A172 (cell line): ENCODE measurements around the gene LSM7. TPM values are rescaled to one million over a fixed set of nuclear protein-coding genes. Genes with fewer than 3 reads are reported as not detected.
"Not testable (repeated sequence)": the region's sequence is repeated elsewhere in the genome, so short reads cannot be mapped to it uniquely, and the experiment has no call there.

Experiments used
- DNase-seq: peaks from one replicate; pipeline ENCODE4 v3.0.0-alpha.2; 2015; ENCODE audit warnings: low spot score
- total RNA-seq: library from RNA; depleted of rRNA; stranded (reverse); fragments of >200 nt; shearing (Covaris generic); gene quantifications from 2 replicates; pipeline ENCODE4 v1.2.3, GENCODE V29; 2014

LSM7 gene
- total RNA-seq, 1 experiment from 2014 or later, result 493 TPM

DNA sequence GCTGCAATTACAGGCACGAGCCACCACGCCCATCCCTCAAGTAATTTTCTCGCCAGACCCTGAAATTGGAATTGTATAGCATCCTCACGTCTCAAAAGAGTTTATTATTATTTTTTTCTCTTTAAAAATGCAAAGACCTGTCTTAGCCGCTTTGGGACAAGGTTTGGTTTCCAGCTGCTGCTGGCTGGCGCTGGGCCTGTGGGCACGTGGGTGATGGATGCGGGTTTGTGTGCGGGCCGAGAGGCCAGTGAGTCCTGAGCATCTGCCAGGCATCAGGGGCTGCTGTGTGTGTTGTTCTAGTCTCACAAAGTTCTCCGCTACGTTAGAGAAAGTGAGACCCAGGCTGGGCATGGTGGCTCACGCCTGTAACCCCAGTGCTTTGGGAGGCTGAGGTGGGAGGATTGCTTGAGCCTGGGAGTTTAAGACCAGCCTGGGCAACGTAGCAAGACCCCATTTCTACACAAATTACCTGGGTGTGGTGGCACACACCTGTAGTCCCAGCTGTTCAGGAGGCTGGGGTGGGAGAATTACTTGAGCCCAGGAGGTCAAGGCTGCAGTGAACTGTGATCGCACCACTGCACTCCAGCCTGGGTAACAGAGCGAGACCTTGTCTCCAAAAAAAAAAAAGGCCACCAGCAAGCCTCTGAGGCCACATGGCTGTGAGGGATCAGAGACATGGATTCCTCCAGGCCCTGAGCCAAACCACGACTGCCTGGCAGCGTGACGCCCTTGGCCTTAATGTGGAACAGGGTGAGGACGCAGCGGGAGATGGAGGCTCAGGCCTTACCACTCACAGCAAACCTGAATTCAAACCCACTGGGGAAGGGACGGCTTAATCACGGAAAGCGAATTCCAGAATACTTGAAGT is 27.0 kb upstream of the LSM7 start:
- peak; percentile 32 for DNase-seq

DNA sequence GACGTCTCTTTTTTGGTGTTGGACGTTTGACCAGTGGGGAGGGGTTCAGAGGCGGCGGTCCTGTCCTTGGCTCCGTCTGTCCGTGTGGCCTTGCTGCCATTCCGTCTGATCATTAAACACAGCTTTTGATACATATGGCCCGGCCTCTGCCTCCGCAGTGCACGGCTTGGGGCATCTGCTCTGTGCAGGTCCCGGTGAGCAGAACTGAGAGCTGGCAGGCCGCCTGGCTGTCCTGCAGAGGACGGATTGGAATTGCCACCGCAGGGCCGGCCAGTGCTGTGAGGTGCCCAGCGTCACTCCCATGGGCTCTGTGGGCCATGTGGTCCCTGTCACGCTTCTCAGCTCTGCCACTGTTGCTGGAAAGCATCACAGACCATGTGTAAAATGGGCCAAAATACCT is 26.3 kb upstream of the LSM7 start:
- no peak for DNase-seq

DNA sequence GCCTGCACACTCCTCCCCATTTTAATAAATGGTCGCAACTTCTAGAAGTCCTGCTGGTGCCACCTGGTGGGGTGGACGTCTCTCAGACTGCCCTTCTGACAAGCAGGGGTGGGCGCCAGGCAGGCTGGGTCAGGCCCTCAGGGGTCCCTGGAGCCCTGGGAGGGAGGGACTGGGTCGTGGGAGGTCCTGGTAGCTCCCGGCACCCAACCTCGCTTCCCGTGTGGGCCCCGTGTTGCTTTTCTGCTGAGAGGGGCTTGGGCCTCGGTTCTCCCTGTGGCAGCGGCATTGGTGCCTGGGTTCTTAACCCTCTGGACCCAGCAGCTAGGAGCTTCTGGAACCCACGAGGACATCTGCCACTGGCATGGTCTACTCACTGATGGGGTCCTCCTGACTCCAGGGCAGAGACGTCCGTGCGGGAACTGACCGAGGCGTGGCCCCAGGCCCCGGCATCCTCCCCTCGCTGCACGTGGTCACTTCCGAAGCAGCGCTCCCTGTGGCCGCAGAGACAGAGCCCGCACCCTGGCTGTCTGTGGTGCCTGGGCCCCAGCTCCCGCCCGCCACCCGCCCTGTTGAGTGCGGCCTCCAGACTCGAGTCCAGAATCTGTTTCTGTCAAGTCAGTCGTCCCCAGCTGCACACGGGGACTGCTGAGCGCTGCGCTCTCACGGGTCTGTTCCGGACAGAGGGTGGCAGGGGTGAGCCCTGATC is 25.7 kb upstream of the LSM7 start:
- DNase-seq, result no peak

DNA sequence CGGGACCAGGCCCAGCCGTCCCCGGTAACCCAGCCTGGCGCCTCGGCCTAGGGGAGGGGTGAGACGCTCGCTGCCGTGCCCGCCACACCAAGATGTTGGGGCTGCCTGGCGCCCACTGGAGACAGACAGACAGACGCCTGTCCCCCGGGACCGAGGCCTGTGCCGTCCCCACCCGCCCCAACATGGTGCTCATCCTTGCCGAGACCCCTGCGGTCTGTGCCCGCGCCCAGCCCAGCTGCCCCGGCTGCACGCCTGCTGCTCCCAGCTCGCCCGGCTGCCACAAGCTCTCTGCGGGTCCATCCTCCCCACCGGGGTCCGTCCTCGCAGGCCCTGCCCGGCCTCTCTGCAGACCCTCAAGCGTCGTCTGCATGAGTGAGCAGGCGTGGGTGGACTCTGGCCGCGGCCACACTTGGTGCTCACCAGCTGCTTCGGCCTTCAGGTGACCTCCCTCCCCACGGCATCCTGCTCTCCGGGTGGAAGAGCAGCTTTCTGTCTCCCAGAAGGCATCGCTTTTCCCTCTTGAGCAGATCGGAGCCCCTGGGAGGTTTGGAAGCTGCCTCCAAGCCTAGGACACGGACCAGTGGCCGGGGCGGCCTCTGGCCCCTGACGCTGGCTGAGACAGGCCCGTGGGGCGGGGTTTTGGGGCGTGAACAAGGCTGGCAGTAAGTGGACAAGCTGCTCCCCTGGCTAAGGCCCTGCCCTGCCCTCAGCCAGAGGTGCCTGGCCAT is 24.9 kb upstream of the LSM7 start:
- DNase-seq, result no peak

DNA sequence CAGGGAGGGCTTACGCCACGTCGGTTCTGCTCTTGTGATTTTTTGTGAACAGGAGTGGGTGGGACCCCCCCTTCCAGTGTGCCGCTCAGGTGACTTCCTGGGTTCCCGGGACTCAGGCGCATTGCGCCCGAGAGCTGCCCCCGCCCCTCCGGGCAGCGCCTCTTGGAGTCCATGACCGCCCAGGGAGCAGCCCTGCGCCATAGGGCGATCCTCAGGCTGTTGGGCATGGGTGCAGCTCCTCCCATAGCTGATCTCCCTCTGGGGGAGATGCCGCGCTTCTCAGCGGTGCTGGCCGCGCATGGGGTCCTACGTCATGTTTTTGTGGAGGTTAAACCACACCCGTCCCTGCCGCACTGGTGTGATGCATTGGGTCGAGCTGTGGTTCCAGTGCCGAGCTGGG is 23.7 kb upstream of the LSM7 start:
- no peak for DNase-seq

DNA sequence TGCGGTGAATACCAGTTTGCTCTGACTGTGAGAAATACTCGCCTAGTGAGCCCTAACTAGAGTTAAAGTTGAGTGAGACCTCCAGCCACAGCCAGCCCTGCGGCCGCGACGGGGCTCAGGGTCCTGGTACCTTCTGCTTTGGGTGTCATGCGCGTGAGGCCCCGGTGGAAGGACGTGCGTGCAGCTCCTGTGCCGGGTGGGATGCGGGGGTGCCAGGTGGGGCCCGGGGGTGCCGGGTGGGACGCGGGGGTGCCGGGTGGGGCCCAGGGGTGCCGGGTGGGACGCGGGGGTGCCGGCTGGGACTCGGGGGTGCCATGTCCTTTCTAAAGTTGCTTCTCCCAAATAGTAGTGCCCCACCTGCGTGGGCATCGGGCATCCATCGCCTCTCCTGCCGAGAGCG is 23.2 kb upstream of the LSM7 start:
- DNase-seq, result no peak

DNA sequence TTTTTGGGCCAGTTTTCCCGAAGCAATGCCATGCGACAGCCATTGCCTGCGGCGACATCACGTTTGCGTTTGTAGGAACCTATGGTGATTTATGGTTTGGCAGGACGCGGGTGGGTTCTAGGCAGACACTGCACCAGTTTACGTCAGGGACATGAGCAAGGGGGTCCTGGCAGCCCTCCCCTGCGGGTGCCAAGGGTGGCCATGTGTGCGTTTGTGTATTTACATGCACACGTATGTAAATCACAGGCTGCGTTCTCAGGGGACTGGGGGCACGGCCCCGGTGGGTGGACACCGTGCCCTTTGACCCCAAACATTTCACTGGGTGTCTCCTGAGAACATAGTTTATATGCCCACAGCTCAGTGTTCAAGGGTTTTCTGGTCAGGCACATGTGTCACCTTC is 22.3 kb upstream of the LSM7 start:
- DNase-seq, result no peak

DNA sequence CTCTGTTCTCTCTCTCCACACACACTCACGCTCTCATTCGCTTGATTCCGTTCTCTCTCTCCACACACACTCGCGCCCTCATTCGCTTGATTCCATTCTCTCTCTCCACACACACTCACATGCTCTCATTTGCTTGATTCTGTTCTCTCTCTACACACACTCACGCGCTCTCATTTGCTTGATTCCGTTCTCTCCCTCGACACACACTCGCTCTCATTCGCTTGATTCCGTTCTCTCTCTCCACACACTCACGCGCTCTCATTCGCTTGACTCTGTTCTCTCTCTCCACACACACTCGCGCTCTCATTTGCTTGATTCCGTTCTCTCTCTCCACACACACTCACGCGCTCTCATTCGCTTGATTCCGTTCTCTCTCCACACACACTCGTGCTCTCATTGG is 21.4 kb upstream of the LSM7 start:
- DNase-seq, result not testable (repeated sequence)

DNA sequence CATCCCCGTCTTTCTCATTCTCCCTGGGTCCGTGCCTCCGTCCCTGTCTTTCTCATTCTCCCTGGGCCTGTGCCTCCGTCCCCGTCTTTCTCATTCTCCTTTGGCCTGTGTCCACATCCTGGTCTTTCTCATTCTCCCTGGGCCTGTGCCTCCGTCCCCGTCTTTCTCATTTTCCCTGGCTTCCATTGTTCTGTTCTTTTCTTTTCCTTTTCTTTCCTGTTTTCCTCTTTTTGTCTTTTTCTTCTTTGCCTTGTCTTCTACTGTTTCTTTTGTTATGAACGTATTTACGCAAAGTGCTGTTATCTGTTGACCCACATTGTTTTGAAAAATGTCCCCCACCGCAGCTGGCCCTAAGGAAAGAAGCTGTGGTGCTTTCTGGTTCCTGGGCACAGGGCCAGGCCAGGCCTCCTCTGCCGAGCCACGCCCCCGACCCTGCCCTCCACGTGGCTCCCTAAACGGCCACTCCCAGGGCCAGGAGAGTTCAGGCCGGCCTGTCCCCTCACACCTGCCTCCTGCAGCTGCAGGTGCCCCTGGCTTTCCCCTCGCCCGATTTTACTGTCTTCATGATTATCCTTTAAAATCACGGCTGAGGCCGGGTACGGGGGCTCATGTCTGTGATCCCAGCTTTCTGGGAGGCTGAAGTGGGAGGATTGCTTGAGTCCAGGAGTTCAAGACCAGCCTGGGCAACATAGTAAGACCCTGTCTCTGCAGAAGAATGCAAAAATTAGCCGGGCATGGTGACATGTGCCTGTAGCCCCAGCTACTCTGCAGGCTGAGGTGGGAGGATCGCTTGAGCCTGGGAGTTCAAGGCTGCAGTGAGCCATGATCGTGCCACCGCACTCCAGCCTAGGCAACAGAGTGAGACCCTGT is 17.6 kb upstream of the LSM7 start:
- no peak for DNase-seq

DNA sequence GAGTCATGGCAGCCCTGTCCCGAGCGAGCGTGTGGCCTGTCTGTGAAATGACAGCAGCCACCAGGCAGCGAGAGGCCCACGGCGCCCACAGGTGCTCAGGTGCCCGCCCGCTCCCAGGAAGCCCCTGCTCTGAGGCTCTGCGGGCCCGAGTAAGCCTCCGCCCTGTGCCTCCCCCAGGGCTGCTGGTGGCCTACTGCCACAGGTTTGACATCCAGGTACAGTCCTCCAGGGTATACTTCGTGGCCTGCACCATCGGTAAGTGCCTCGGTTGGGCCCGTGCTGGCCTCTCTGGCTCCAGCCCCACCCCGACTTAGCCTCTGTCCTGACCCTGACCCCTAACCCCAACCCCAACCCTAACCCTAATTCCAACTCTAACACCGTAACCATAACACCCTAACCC is 16.7 kb upstream of the LSM7 start:
- no peak for DNase-seq

DNA sequence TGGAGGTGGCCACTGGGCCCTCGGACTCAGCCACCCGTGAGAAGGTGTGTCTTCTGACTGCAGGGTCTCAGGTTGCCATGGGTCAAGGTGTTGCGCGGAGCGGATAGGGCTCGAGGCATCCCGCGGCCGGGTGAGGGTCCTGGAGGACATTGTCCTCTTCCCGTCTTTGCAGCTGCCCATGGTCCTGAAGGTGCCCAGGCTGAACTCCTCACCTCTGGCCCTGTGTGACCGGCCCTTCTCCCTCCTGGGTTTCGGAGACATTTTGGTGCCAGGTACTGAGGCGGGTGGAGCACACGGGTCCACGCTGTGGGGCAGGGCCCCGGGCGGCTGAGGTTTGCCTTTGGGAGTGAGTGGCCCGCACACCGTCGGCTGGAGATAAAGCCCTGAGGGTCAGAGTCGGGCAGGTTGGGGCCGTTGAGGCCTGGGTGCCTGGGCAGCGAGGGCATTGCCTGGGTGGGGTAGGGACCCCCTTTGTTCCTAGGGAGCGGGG is 16.0 kb upstream of the LSM7 start:
- DNase-seq, result no peak

DNA sequence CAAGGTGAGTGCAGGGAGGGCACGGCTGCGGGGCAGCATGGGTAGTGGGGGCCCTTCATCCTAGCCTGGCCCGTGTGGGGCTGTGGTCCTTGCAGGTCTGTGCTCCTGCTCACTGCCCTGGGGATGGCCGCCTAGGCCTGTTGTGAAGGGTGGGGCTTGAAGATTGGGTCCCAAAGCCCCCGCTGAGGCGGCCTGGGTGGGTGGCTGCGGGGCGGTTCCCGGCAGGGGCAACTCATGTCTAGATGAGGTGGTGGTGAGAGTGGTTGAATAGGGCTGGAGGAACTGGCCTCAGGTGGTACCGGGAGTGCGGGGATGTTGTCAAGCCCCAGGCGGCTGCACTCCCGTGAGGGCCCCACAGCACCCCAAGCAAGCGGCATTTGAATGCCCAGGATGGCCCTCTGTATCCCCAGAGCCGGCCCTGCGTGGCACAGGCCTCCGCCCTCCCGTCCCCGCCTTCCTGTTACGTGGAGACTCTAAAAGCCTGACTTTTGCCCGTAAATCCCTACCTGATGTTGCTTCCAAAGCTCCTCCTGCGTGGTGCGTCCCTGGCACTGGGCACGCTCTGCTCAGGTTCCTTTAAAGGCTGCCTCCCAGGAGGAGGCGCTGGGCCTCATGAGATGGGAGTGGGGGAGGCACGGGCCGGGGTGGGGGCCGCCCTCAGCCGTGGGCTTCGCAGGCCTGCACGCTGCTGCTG is 15.1 kb upstream of the LSM7 start:
- no peak for DNase-seq

DNA sequence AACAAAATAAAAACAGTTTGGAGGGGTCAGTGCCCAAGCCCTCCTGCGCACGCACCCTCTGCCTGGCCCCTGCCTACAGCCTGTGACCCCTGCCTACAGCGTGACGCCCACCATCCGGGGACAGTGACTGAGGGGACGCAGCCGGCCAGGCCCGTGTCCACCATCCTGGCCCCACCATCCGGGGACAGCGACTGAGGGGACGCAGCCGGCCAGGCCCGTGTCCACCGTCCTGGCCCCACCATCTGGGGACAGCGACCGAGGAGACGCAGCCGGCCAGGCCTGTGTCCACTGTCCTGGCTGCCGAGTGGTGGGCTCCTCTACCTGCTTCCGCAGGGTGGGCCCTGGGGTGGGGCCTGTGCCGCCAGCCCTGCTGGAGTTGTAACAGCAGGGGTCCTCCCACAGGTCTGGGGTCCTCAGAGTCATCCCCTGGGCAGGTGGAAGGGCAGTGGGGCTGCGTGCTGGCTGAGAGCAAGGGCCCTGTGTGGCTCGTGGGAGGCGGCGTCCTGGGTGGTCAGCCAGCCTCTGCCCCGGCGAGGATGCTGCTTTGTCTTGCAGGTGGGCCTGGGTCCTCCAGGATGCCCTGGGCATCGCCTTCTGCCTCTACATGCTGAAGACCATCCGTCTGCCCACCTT is 14.4 kb upstream of the LSM7 start:
- no peak for DNase-seq

DNA sequence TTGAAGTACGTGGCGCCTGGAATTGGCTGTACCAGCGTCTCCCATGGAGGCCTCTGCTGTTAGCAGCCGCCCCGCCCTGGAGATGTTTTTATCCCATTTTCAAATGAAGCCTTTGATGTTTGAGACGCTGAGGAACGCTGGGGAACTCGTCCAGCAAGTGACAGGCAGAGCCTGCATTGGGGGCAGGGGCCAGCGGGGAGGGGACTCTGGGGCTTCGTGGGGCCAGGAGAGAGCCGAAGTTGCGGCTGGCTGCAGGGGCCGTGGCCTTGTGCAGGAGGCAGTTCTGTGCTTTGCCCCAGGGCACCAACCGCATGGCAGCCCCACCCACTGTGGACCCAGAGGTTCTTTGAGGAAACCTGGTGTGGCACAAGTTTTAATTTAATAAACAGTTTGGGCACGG is 13.6 kb upstream of the LSM7 start:
- DNase-seq, result no peak

DNA sequence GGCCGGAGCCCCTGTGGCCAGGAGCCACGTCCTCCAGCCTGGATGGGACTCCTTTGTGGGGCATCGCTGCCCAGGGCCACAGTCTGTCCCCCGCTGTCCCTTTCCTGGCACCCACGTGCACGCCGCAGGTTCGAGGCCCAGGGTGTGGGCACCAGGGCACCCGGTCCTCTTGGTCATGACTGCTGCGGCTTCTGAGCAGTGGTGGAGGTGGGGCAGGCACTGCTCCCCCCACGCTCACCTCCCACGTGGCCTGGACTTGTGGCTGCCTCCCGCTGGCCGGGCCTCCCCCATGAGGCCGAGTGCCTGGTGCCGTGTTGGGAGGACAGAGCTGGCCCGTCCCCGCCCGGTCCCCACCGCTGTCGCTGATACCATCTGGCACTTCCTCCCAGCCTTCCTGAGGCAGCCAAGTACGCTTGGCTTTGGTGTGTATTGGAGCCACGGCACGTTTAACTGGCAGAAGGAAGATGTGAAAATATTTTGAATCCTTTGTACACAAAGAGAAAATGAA is 12.9 kb upstream of the LSM7 start:
- no peak for DNase-seq

DNA sequence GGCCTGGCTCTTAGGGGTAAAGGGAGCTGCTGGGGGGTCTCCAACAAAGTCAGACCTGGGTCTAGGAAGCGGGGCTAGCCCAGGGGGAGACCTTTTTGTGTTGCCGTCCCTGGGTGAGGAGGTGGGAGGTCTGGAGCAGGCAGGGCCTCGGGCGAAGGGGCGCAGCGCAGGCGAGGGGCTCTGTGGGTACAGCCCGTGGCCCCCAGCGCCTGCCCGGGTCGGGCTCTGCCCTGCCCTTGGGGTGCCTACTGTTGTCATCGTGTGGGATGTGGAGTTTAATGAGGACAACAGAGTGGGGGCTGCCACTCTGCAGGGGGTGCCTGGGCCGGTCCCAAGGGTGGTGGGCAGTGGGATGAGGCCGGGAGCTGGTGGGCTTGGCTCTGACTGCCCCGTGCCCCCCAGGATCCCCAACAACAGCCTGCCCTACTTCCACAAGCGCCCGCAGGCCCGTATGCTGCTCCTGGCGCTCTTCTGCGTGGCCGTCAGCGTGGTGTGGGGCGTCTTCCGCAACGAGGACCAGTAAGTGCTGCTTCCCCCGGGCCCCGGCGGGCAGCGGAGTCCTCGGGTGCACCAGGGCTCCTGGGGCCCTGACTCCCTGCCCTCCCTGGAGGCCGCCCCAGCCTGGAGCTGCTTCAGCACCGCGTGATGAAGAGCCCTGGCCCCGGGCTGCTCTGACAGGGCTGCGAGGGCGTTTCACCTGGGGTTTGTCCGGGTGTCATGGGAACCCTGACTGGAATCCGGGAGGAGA is 12.3 kb upstream of the LSM7 start:
- DNase-seq, result no peak

DNA sequence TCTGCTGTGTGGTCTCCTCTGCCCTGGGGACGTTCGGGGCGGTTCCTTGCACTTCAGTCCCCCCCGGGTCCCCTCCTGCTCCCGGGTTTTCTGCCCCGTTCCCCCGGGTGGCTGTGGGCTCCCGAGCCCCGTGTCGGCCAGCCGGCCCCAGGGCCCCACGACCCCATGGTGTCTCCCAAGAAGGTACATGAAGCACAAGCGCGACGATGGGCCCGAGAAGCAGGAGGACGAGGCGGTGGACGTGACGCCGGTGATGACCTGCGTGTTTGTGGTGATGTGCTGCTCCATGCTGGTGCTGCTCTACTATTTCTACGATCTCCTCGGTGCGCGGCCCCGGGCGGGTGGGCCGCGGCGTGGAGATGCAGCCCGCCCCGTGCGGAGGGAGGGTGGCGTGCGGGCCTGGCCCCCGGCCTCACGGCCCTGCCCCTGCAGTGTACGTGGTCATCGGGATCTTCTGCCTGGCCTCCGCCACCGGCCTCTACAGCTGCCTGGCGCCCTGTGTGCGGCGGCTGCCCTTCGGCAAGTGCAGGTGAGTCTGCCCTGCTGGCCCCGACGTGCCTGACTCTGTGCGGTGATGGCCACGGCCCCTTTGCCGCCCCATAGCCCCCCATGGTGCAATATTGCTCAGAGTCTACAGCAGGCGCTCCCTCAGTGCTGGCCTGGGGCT is 11.4 kb upstream of the LSM7 start:
- DNase-seq, result no peak

DNA sequence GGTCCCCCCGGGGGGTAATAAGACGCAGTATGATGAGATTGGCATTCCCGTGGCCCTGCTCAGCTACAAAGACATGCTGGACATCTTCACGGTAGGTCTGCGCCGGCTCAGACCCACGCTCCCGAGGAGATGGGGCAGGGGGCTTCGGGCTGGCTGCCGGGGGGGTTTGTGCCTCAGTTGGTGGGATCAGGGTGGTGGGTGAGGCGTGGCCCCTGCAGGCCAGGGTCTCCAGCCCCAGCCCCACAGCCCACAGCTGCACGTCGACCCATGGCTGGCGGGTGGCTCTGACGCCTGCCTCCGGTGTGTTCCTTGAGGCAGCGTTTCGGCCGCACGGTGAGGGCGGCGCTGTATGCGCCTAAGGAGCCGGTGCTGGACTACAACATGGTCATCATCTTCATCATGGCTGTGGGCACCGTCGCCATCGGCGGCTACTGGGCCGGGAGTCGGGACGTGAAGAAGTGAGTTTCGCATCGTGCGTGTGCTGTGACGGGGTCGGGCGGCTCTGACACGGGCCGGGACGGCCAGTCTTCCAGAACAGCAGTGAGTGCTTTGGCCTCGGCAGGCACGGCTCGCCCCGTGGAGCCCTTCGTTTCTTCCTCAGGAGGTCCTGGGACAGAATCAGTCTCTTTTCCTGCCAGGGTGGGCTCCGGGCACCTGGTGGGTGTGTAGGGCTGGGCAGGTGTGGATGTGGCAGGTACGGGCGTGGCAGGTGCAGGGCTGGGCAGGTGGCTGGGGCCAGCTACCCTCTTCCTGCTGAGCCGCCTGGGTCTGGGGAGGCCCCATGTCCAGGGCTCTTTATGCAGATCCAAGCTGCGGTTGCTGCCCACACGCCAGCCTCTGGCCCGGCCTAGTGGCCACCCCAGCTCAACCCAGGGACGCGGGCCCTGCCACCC is 10.6 kb upstream of the LSM7 start:
- DNase-seq, result no peak
